ENCODE measurements around the gene GMDS. TPM values are rescaled to one million over a fixed set of nuclear protein-coding genes. Genes with fewer than 3 reads are reported as not detected.

The GMDS gene
- total RNA-seq, 1 experiment from 2014 or later = 10.0 TPM

- DNase-seq (ENCODE audit: low read depth) = no peak
These were observed 594.0 kb downstream of the GMDS start for GRCh38 chr6:1651362-1651761.

GRCh38 chr6:1645466-1646185, 599.8 kb downstream of the GMDS start:
- DNase-seq (ENCODE audit: low read depth) = no peak

- DNase-seq (ENCODE audit: low read depth) = no peak
These were observed 600.8 kb downstream of the GMDS start for GRCh38 chr6:1644516-1645060.

- no peak for DNase-seq (ENCODE audit: low read depth)
These were observed 601.5 kb downstream of the GMDS start for GRCh38 chr6:1643830-1644445.

GRCh38 chr6:1643111-1643510, 602.3 kb downstream of the GMDS start:
- no peak for DNase-seq (ENCODE audit: low read depth)

- DNase-seq (ENCODE audit: low read depth) = peak; percentile 46
These were observed 604.0 kb downstream of the GMDS start for GRCh38 chr6:1641343-1641885.

GRCh38 chr6:1640476-1640875, 604.9 kb downstream of the GMDS start:
- no peak for DNase-seq (ENCODE audit: low read depth)

GRCh38 chr6:1639430-1639829, 606.0 kb downstream of the GMDS start:
- no peak for DNase-seq (ENCODE audit: low read depth)

- peak; percentile 62 for DNase-seq (ENCODE audit: low read depth)
These were observed 608.2 kb downstream of the GMDS start for GRCh38 chr6:1636971-1637871.

GRCh38 chr6:1636272-1636825, 609.1 kb downstream of the GMDS start:
- DNase-seq (ENCODE audit: low read depth) = no peak

- DNase-seq (ENCODE audit: low read depth) = no peak
These were observed 609.9 kb downstream of the GMDS start for GRCh38 chr6:1635305-1636010.

- no peak for DNase-seq (ENCODE audit: low read depth)
These were observed 611.3 kb downstream of the GMDS start for GRCh38 chr6:1634081-1634480.

- no peak for DNase-seq (ENCODE audit: low read depth)
These were observed 611.9 kb downstream of the GMDS start for GRCh38 chr6:1633366-1634021.

GRCh38 chr6:1631251-1631650, 614.2 kb downstream of the GMDS start:
- no peak for DNase-seq (ENCODE audit: low read depth)

GRCh38 chr6:1630771-1631217, 614.6 kb downstream of the GMDS start:
- DNase-seq (ENCODE audit: low read depth) = peak; percentile 93

- DNase-seq (ENCODE audit: low read depth) = no peak
These were observed 615.1 kb downstream of the GMDS start for GRCh38 chr6:1630212-1630770.

GRCh38 chr6:1629316-1629715, 616.1 kb downstream of the GMDS start:
- no peak for DNase-seq (ENCODE audit: low read depth)

- no peak for DNase-seq (ENCODE audit: low read depth)
These were observed 617.4 kb downstream of the GMDS start for GRCh38 chr6:1627827-1628560.

GRCh38 chr6:1626481-1626880, 618.9 kb downstream of the GMDS start:
- no peak for DNase-seq (ENCODE audit: low read depth)

Data from Daoy (cell line).